Cardiac muscle cell (in vitro differentiated cells and primary cell): Measurements from ENCODE around the gene ABHD18. TPM values are rescaled to one million over a fixed set of nuclear protein-coding genes. Genes with fewer than 3 reads are reported as not detected.
A peak's percentile ranks its signal among the peaks of the same experiment; 100 is the strongest.
"Not testable (repeated sequence)": the region's sequence is repeated elsewhere in the genome, so short reads cannot be mapped to it uniquely, and the experiment has no call there.

Experiments
- DNase-seq, 2 donors: peaks; one replicate each; pipeline versions ENCODE4 v3.0.0 to v3.0.0-alpha.2; 2010 to 2017; ENCODE audit warnings: low read depth in 1 of 2, low spot score in 1 of 2
- H3K27ac ChIP-seq: fragments of 200-600 bp; sonication (generic); 2 replicates; pipeline ENCODE4 v1.5.1; 2016
- H3K27me3 ChIP-seq: fragments of 200-600 bp; sonication (generic); 2 replicates; pipeline ENCODE4 v1.6.0; 2016; ENCODE audit warnings: control low read depth
- H3K36me3 ChIP-seq: fragments of 200-600 bp; sonication (generic); 2 replicates; pipeline ENCODE4 v1.5.1; 2016; ENCODE audit warnings: control low read depth
- H3K4me1 ChIP-seq: fragments of 200-600 bp; sonication (generic); 2 replicates; pipeline ENCODE4 v1.8.1; 2017; ENCODE audit warnings: low read depth, mild to moderate bottlenecking, mixed run types
- H3K4me3 ChIP-seq: fragments of 200-600 bp; sonication (generic); 2 replicates; pipeline ENCODE4 v1.5.1; 2016; ENCODE audit warnings: mild to moderate bottlenecking
- H3K9me3 ChIP-seq: fragments of 200-600 bp; sonication (generic); 2 replicates; pipeline ENCODE4 v1.5.1; 2017; ENCODE audit warnings: low read depth, mild to moderate bottlenecking, control low read depth
- CTCF ChIP-seq: IDR thresholded peaks from 2 replicates; pipeline ENCODE4 v1.5.1; 2012; ENCODE audit warnings: low read depth, mild to moderate bottlenecking, low read length
- polyA plus RNA-seq: library from polyadenylated mRNA; unstranded; fragments of >200 nt; fragmentation: Nextera tagmentation; extraction: Ambion mirVana; gene quantifications from 2 replicates; pipeline ENCODE4 v1.2.1, GENCODE V29; 2016
- total RNA-seq: library from RNA; depleted of rRNA; stranded (reverse); fragments of >200 nt; gene quantifications from 2 replicates; pipeline ENCODE4 v1.2.3, GENCODE V29; 2016

Gene ABHD18
- total and polyA plus RNA-seq, 2 experiments from 2014 or later: 18.8 to 21.5 TPM

- no peaks in the 10 kb centered on the region for H3K27me3 ChIP-seq
- H3K4me1 ChIP-seq: peaks cover 18% of the 10 kb centered on the region
- H3K9me3 ChIP-seq: no peaks in the 10 kb centered on the region
- no peak for TF ChIP-seq CTCF
- peak; percentile 14 to 49 for DNase-seq
- peak overlapping the region; percentile 65 for H3K4me3 ChIP-seq
- H3K27ac ChIP-seq: peak overlapping the region; percentile 96
- H3K36me3 ChIP-seq: peaks cover 7% of the 10 kb centered on the region
Measured at GRCh38 chr4:127965803-127966175, 583 bp downstream of the ABHD18 start.

- H3K9me3 ChIP-seq: no peaks in the 10 kb centered on the region
- H3K27me3 ChIP-seq: no peaks in the 10 kb centered on the region
- H3K4me1 ChIP-seq: peaks cover 18% of the 10 kb centered on the region
- DNase-seq: no peak
- peaks cover 7% of the 10 kb centered on the region for H3K36me3 ChIP-seq
- no peak overlapping the region for H3K4me3 ChIP-seq
- H3K27ac ChIP-seq: peak overlapping the region; percentile 93
- no peak for TF ChIP-seq CTCF
Measured at GRCh38 chr4:127967141-127967775, 2.1 kb downstream of the ABHD18 start.

- Histone ChIP-seq H3K27ac (peak overlapping the region; percentile 93), H3K4me1 (peaks cover 18% of the 10 kb centered on the region), H3K4me3 (peak overlapping the region; percentile 15), H3K27me3 (no peaks in the 10 kb centered on the region), H3K9me3 (no peaks in the 10 kb centered on the region), H3K36me3 (no peaks in the 10 kb centered on the region)
- TF ChIP-seq CTCF: no peak
- peak in 1 of 2 donors; percentile 14 for DNase-seq
Measured at GRCh38 chr4:127968586-127968985, 3.4 kb downstream of the ABHD18 start.

- not testable (repeated sequence) for H3K36me3 ChIP-seq, H3K4me3 ChIP-seq, H3K9me3 ChIP-seq, H3K27me3 ChIP-seq
- Histone ChIP-seq H3K4me1 (peaks cover 18% of the 10 kb centered on the region), H3K27ac (peak overlapping the region; percentile 84)
- DNase-seq: peak in 1 of 2 donors; percentile 34
Measured at GRCh38 chr4:127970925-127971324, 5.7 kb downstream of the ABHD18 start.

- Histone ChIP-seq H3K27ac (no peak overlapping the region), H3K27me3 (no peaks in the 10 kb centered on the region), H3K4me1 (no peaks in the 10 kb centered on the region), H3K4me3 (no peak overlapping the region), H3K36me3 (no peaks in the 10 kb centered on the region), H3K9me3 (peaks cover 4% of the 10 kb centered on the region)
- DNase-seq: no peak
- TF ChIP-seq CTCF: no peak
Measured at GRCh38 chr4:127975121-127975770, 10.0 kb downstream of the ABHD18 start.

GRCh38 chr4:127978930-127979329 is 13.7 kb downstream of the ABHD18 start:
- H3K4me1 ChIP-seq: no peaks in the 10 kb centered on the region
- no peak for TF ChIP-seq CTCF
- peaks cover 4% of the 10 kb centered on the region for H3K36me3 ChIP-seq
- H3K27me3 ChIP-seq: no peaks in the 10 kb centered on the region
- no peak overlapping the region for H3K4me3 ChIP-seq
- peaks cover 4% of the 10 kb centered on the region for H3K9me3 ChIP-seq
- no peak overlapping the region for H3K27ac ChIP-seq
- DNase-seq: no peak
